Measurements from ENCODE around the gene TCP10L. TPM values are rescaled to one million over a fixed set of nuclear protein-coding genes. Genes with fewer than 3 reads are reported as not detected.

TCP10L gene
- total RNA-seq = 0.95 and 1.6 TPM in 2 replicates

DNA sequence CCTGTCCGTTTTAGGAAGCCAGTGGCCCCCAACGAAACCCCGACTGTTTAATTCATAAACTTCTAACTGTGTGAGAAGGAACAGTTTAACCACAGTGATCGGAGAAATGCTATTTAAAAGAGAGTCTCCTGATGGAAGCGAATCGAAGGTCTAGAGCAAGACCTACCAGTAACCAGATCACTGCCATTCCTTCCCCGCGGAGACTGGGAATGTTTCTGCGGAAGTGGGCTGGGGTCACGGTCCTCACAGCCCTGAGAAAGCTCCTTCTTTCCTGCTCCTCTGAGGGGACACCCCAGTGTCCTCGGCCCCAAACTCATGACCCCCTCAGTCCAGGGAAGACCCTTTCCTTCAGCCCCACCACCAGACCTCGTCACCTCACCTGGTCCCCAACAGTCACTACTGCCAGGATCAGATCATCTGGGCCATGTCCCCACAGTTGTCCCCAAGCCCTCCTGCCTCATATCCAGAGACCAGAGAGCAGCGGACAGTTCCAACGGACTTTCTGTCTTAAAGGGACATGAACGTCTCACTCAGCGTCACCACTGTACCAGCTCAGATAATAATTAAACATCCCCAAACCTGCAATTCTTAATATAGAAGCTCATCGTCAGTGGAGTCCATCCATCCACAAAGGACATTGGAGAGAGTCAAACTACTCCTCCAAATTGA lies at the start of gene TCP10L:
Gene TCP10L, minus strand, starts transcription at position 482 of the 669 bp plus-strand sequence. CDS start 1,219 bp downstream, outside the sequence.
- intact Hi-C loops (cut with micrococcal nuclease) = no loop called here

GRCh38 chr21:32626621-32627196 lies 41.4 kb upstream of the TCP10L start:
- intact Hi-C loops (cut with micrococcal nuclease) = no loop called here

- intact Hi-C loops (cut with micrococcal nuclease) = loop anchor here (10.0 kb wide), 1 partner anchor 647 kb away; the partner anchor contains the start of gene IL10RB
Observed at GRCh38 chr21:32618218-32618617, 32.9 kb upstream of the TCP10L start.

- intact Hi-C loops (cut with micrococcal nuclease) = loop anchor here (2.0 to 10.0 kb wide), 5 partner anchors 43 to 929 kb away; partner anchors contain the start of genes GART, IFNAR1, IL10RB and SCAF4
Observed at GRCh38 chr21:32613436-32614043, 28.2 kb upstream of the TCP10L start.

DNA sequence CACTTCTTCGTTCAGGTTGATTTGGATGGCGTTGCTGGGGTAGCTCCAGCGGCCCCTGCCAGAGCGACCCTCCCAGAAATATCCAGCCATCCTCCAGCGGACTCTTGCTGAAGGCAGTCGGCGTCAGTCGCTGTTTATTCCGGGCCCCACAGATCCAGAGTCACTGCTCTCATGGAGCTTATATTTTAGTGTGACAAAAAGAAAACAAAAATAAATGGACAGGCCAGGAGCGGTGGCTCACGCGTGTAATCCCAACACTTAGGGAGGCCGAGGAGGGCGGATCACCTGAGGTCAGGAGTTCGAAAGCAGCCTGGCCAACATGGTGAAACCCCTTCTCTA lies 27.6 kb upstream of the TCP10L start:
- intact Hi-C loops (cut with micrococcal nuclease) = loop anchor here (1.0 to 10.0 kb wide), 11 partner anchors 12 to 1029 kb away; partner anchors contain the start of genes GART, IFNAR1, IL10RB and ITSN1

GRCh38 chr21:32612075-32612998 lies 27.0 kb upstream of the TCP10L start, which contains the start of gene CFAP298:
Gene CFAP298 (minus strand): TSS chr21:32612377. CDS start chr21:32612243, 134 bp downstream.
- intact Hi-C loops (cut with micrococcal nuclease) = loop anchor here (1.0 to 10.0 kb wide), 11 partner anchors 11 to 1030 kb away; partner anchors contain the start of genes GART, IFNAR1, IL10RB and ITSN1

- intact Hi-C loops (cut with micrococcal nuclease) = loop anchor here (5.0 to 10.0 kb wide), 2 partner anchors 653 to 711 kb away; partner anchors contain the start of genes IFNAR1 and IL10RB
Observed at GRCh38 chr21:32611471-32611997, 26.2 kb upstream of the TCP10L start.

DNA sequence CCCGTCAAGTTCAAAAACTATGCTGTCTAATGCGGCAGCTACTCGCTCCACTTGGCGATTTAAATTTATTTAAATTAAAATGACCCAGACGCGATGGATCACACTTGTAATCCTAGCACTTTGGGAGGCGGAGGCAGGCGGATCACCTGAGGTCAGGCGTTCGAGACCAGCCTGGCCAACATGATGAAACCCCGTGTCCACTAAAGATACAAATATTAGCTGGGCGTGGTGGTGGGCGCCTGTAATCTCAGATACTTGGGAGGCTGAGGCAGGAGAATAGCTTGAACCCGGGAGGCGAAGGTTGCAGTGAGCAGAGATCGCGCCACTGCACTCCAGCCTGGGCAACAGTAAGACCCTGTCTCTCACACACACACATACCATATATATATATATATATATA lies 25.6 kb upstream of the TCP10L start:
- intact Hi-C loops (cut with micrococcal nuclease) = loop anchor here (5.0 to 10.0 kb wide), 2 partner anchors 654 to 711 kb away; partner anchors contain the start of genes IFNAR1 and IL10RB

DNA sequence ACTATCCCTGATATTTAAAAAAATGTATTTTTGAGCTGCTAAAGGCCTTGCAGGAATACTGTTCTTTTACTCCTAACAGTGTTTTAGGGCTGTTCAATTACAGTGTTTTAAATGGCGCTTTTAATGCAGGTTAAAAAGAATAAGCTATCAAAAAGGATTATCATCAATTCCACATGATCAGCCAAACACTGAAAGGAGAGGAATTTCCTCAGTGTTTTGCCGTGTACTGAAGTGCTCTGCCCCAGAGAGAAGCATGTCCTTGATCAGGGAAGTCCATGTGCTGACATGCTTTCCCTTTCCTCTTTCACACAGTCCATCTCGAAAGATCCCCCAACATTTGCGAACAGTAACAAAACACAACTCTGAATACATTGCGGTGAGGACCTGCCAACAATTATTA lies 23.5 kb upstream of the TCP10L start:
- intact Hi-C loops (cut with micrococcal nuclease) = no loop called here

DNA sequence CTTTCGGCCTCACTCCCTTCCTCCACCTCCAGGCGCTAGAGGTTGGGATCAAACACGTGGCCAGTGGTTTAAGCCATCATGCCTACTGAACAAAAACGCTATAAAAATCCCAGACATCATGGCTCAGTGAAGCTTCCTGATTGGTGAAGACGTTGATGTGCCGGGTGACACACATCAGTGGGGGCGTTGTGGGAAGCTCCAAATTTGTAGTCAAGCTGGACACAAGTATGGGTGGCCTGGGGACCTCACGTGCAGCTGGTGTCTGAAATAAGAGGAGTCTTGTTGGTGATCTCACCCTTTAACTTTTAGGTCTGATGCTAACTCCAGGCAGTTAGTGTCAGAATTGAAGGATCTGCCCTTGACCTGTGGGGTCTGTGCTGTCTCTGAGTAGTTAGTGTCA lies 20.1 kb upstream of the TCP10L start:
- intact Hi-C loops (cut with micrococcal nuclease) = no loop called here

DNA sequence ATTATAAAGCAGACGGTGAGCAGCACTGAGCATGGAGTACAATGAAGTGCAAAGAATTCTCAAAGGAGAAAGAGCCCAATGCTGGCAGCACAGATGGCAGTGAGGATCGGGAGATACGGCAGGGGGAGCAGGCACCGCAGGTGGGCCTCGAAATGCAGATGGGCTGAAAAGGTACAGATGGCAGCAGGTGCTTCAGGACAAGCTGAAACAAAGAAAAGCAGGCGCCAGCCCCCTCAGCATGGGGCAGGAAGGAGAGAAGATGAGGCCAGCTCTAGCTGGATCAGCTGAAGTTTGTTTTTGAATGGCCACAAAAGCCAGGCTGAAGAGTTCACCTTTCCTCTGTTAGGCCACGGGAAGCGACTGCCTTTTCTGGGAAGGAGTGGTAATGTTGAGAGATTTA lies 19.1 kb upstream of the TCP10L start:
- intact Hi-C loops (cut with micrococcal nuclease) = no loop called here

GRCh38 chr21:32603131-32603530 lies 17.8 kb upstream of the TCP10L start:
- intact Hi-C loops (cut with micrococcal nuclease) = no loop called here

DNA sequence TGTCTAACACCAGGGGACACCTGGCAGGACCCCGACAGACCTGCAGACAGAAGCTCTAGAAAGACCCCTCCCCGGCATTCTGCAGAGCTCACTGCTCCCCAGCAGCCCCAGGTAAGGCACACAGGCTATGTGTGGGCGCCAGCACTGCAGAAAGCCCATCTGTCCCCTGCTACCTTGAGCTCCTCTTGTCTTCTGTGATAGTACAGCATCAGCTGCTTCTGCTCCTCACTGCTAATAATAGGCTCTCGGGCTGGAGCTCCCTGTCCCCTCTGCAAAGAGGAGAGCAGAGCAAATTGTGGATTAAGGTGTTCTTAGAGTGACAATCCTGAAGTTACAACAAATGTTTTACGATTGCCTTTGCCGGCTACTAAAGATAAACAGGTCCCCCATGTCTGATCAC lies 16.8 kb upstream of the TCP10L start:
- intact Hi-C loops (cut with micrococcal nuclease) = no loop called here

GRCh38 chr21:32599526-32599925 lies 14.2 kb upstream of the TCP10L start:
- intact Hi-C loops (cut with micrococcal nuclease) = no loop called here

- intact Hi-C loops (cut with micrococcal nuclease) = no loop called here
Observed at GRCh38 chr21:32599091-32599490, 13.8 kb upstream of the TCP10L start.

GRCh38 chr21:32597205-32597604 lies 11.9 kb upstream of the TCP10L start:
- intact Hi-C loops (cut with micrococcal nuclease) = no loop called here

DNA sequence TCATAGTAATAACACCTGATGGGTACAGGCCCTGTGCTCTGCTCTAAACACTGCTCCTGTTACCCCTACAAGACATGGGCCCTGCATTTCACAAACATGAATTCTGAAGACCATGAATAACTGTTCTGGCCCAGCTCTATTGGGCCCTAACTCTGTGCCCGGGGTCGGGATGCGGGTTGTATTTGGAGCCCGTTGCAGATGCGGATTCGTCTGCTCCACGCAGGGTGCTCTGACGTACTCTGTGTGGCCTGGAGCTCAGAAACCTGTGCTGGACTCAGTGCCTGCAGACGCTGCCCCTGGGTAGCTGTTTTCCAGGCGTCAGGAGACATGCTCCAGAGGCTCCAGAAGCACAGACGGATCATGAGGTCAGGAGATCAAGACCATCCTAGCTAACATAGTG lies 10.1 kb upstream of the TCP10L start:
- intact Hi-C loops (cut with micrococcal nuclease) = no loop called here

GRCh38 chr21:32593690-32594089 lies 8.4 kb upstream of the TCP10L start:
- intact Hi-C loops (cut with micrococcal nuclease) = no loop called here

DNA sequence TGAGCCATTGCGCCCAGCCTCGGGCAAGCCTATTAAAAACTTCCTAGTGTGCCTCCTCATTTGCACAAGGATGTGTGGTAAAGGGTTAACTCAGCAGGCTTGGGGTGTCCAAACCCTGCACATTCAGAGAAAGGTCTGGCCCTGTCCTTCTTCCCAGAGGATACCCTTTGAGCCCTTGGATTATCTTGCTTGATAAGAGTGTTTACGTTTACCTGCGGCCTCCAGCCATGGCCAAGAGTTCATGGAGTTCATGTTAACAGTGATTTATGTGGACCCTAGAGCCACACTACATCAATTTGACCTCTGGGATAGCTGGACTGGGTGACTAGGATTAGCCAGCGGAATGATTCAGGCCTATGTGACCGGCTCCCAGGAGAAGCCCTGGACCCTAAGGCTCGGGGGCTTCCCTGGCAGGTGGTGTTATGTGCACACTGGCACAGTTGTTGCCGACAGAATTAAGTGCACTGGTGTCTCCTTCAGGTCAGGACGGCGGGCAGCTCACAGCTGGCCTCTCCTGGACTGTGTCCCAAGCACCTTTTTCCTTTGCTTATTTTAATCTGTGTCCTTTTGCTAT lies 7.7 kb upstream of the TCP10L start:
- intact Hi-C loops (cut with micrococcal nuclease) = no loop called here

GRCh38 chr21:32590130-32590529 lies 4.8 kb upstream of the TCP10L start:
- intact Hi-C loops (cut with micrococcal nuclease) = no loop called here

All from T-helper 1 cell treated with Interleukin-12 subunit alpha and Interleukin-12 subunit beta and Interleukin-4 antibody, amounts not matched to agents 30 ng/mL and 1 ng/mL, for 36 hours (primary cell).